NCI-H1417 (cell line): ENCODE measurements around the gene MYMK.
A peak's percentile ranks its signal among the peaks of the same experiment; 100 is the strongest.

ENCODE experiments used
- DNase-seq, 3 experiments: peaks; one replicate each; lab custom pipeline; 2025; lab: John Stamatoyannopoulos, UW

Gene MYMK

GRCh38 chr9:133558191-133559126, 33.7 kb upstream of the MYMK start:
- no peak for DNase-seq

- no peak for DNase-seq
Observed at GRCh38 chr9:133557581-133557980, 32.8 kb upstream of the MYMK start.

- DNase-seq = no peak
Observed at GRCh38 chr9:133556354-133556753, 31.6 kb upstream of the MYMK start.

DNA sequence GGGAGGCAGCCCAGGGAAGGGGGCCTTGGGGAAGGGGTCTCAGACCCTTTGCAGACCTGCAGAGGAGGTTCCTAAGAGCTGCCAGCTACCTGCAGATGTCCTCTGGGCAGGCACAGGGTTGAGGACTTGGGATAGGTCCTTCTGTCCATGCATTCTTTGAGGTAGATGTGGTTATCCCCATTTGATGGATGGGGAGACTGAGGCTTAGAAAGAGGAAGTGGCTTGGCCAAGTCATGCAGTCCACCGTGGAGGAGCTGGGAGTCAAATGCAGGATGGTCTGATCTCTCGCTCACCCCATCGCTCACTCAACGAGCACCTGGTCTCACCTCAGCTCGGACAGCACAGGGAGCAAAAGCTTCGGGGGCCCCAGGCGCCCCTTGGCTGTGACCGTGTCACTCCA, 30.0 kb upstream of the MYMK start:
- no peak for DNase-seq

- no peak for DNase-seq
Observed at GRCh38 chr9:133553973-133554713, 29.4 kb upstream of the MYMK start.

- no peak for DNase-seq
Observed at GRCh38 chr9:133553123-133553522, 28.4 kb upstream of the MYMK start.

- peak in 1 of 3 experiments; percentile 7 for DNase-seq
Observed at GRCh38 chr9:133552236-133552635, 27.5 kb upstream of the MYMK start.

DNA sequence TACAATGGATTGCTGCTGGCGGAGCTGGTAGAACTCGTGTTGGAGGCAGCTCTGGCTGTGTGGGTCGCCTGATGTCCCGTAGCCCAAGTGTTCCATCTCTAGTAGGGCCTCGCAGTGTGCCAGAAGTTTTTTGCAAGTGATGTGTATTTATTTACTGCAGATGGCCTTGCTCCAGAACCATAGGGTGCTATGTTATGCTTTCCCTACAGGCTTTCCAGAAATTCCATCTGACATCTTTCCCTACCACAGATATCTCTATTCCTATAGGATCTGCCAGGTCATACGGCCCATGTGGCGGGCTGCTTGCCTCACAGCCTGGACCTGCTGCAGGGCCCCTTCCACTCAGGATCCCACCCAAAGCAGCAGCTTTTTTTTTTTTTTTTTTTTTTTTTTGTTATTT, 26.7 kb upstream of the MYMK start:
- no peak for DNase-seq

GRCh38 chr9:133547116-133547515, 22.4 kb upstream of the MYMK start:
- DNase-seq = no peak

DNA sequence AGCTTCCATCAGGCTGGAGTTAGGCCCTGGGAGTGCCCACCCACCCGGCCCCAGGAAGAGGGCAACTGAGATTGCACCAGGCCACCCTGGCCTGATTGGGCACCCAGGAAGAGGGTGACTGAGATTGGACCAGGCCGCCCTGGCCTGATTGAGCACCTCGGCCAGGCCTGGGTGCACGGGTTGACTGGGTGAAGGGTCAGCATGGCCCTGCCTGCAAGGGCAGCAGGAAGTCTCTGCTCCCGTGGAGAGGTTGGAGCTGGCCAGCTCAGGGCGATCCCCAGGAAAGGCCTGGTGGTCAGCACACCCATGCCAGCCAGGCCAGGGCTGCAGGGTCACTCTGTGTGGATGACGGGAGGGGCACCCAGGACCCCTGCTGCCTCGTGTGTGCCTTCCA, 21.5 kb upstream of the MYMK start:
- DNase-seq = no peak

GRCh38 chr9:133545494-133546286, 20.9 kb upstream of the MYMK start:
- no peak for DNase-seq

DNA sequence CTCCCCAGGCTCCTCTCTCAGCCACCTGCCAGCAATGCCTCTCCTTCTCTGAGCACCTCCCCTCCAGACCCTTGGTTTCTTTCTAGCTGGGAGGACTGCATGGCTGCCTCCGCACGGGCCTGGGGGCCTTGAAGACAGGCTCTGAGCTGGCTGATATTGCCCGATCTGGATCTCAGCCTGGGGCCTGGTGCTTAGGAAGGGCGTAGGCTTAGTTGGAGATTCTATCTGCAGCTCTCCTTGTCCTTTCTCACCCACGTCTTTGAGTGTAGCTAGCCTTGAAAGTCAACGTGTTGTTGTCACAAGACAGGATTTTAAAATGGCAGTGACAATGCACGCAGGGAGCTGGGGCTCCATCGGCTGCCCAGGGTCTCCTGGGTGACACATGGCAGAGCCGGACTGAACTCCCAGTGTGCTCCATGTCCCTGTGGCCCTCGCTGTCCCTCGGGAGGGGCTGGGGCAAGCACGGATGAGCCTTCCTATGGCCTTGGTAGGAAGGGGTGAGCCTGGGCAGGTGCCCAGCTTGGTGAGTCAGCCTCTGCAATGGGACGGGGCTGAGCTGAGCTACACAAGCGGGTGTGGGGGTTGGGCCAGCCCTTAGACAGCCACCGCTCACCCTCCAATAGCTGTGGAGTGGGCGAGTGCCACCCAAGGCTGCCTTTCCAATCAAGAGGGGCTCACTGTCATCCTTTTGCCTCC, 19.2 kb upstream of the MYMK start:
- DNase-seq = no peak

- no peak for DNase-seq
Observed at GRCh38 chr9:133542002-133542401, 17.2 kb upstream of the MYMK start.

DNA sequence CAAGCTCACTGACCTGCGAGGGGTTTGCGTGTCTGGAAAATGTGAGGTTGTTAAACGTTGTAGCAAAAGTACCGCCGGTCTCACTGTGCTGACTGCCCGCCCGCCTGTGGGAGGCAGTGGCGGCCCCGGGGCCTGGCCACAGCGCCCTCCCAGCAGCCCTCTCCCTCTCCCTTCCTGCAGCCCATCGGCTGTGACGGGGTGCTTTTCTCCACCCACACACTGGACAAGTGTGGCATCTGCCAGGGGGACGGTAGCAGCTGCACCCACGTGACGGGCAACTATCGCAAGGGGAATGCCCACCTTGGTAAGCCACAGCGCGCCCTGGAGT, 15.9 kb upstream of the MYMK start:
- no peak for DNase-seq

GRCh38 chr9:133539991-133540697, 15.4 kb upstream of the MYMK start:
- DNase-seq = no peak

- no peak for DNase-seq
Observed at GRCh38 chr9:133538851-133539833, 14.4 kb upstream of the MYMK start.

GRCh38 chr9:133538176-133538575, 13.4 kb upstream of the MYMK start:
- DNase-seq = no peak

GRCh38 chr9:133537257-133537656, 12.5 kb upstream of the MYMK start:
- DNase-seq = no peak

DNA sequence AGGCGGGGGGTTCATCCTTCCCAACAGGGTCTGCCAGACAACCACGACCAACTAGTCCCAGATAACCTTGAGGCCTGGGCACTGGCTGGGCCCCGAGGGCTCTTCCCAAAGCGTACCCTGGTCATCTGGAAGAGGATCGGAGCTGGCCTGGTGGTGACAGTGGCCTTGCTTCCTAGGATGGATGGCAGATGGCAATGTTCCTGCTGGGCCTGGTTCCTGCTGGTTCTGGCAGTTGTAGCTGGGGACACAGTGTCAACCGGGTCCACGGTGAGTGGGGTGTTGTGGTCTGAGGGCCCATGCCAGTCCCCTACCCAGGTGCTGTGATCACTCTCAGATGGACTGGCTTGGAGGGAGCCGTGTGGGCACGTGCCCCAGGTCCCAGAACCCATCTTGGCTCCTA, 11.8 kb upstream of the MYMK start:
- no peak for DNase-seq

GRCh38 chr9:133536080-133536479, 11.3 kb upstream of the MYMK start:
- DNase-seq = peak in 1 of 3 experiments; percentile 10
